H9 (cell line): ENCODE data around the gene MRPL34. TPM values are rescaled to one million over a fixed set of nuclear protein-coding genes. Genes with fewer than 3 reads are reported as not detected.

Source experiments
- DNase-seq: peaks from one replicate; pipeline ENCODE4 v3.0.0-alpha.2; 2017
- H2AFZ ChIP-seq: one replicate; pipeline ENCODE4 v1.6.1; 2013; ENCODE audit warnings: mild to moderate bottlenecking, low read length, control low read depth, moderate library complexity
- H2AK5ac ChIP-seq: 2 replicates; pipeline ENCODE4 v1.6.1; 2013; ENCODE audit warnings: low read length, control low read depth, mixed read lengths; ENCODE audit not compliant: insufficient read length
- H2BK120ac ChIP-seq: one replicate; pipeline ENCODE4 v1.6.1; 2013; ENCODE audit warnings: low read depth, mild to moderate bottlenecking, low read length, control low read depth, inconsistent platforms; ENCODE audit not compliant: poor library complexity, severe bottlenecking
- H2BK12ac ChIP-seq: 2 replicates; pipeline ENCODE4 v1.6.1; 2013; ENCODE audit warnings: low read length, control low read depth, mixed read lengths, low read depth; ENCODE audit not compliant: insufficient read length
- H2BK15ac ChIP-seq: 2 replicates; pipeline ENCODE4 v1.6.1; 2013; ENCODE audit warnings: low read depth, low read length, control low read depth
- H2BK20ac ChIP-seq: one replicate; pipeline ENCODE4 v1.6.1; 2013; ENCODE audit warnings: low read depth, mild to moderate bottlenecking, low read length, control low read depth, inconsistent platforms; ENCODE audit not compliant: poor library complexity, severe bottlenecking
- H2BK5ac ChIP-seq: 2 replicates; pipeline ENCODE4 v1.6.1; 2013; ENCODE audit warnings: low read length, control low read depth, mixed read lengths; ENCODE audit not compliant: insufficient read length
- H3K14ac ChIP-seq: 2 replicates; pipeline ENCODE4 v1.6.1; 2013; ENCODE audit warnings: low read length, control low read depth; ENCODE audit not compliant: insufficient read depth
- H3K18ac ChIP-seq: 2 replicates; pipeline ENCODE4 v1.6.1; 2013; ENCODE audit warnings: low read depth, mild to moderate bottlenecking, mixed read lengths, low read length, control low read depth; ENCODE audit not compliant: insufficient read length
- H3K23ac ChIP-seq: 2 replicates; pipeline ENCODE4 v1.6.1; 2013; ENCODE audit warnings: low read length, control low read depth, mixed read lengths, low read depth; ENCODE audit not compliant: insufficient read length
- H3K23me2 ChIP-seq: 2 replicates; pipeline ENCODE4 v1.6.1; 2013; ENCODE audit warnings: low read depth, mild to moderate bottlenecking, mixed read lengths, low read length, control low read depth; ENCODE audit not compliant: insufficient read length, poor library complexity, severe bottlenecking
- H3K27ac ChIP-seq: 2 replicates; pipeline ENCODE4 v1.5.1; 2013; ENCODE audit warnings: low read length, control low read depth, mixed read lengths, low read depth; ENCODE audit not compliant: insufficient read length
- H3K27me3 ChIP-seq: 2 replicates; pipeline ENCODE4 v1.6.1; 2013; ENCODE audit warnings: low read length, control low read depth, inconsistent platforms; ENCODE audit not compliant: insufficient read depth
- H3K4ac ChIP-seq: 2 replicates; pipeline ENCODE4 v1.6.1; 2013; ENCODE audit warnings: low read depth, mild to moderate bottlenecking, control low read depth, inconsistent platforms, low read length, moderate library complexity
- H3K4me1 ChIP-seq: 2 replicates; pipeline ENCODE4 v1.6.1; 2013; ENCODE audit warnings: low read length, control low read depth, inconsistent platforms; ENCODE audit not compliant: insufficient read depth
- H3K4me2 ChIP-seq: 2 replicates; pipeline ENCODE4 v1.6.1; 2013; ENCODE audit warnings: low read length, control low read depth, mixed read lengths; ENCODE audit not compliant: insufficient read length, insufficient read depth
- H3K56ac ChIP-seq: 2 replicates; pipeline ENCODE4 v1.6.1; 2013; ENCODE audit warnings: low read depth, mild to moderate bottlenecking, mixed read lengths, low read length, control low read depth; ENCODE audit not compliant: insufficient read length
- H3K79me1 ChIP-seq: 2 replicates; pipeline ENCODE4 v1.6.1; 2013; ENCODE audit warnings: low read depth, mild to moderate bottlenecking, moderate library complexity, low read length, control low read depth, inconsistent platforms; ENCODE audit not compliant: insufficient read depth, poor library complexity, severe bottlenecking
- H3K79me2 ChIP-seq: 2 replicates; pipeline ENCODE4 v1.6.1; 2013; ENCODE audit warnings: low read length, control low read depth, inconsistent platforms; ENCODE audit not compliant: insufficient read depth
- H3K9ac ChIP-seq: 2 replicates; pipeline ENCODE4 v1.6.1; 2013; ENCODE audit warnings: low read length, control low read depth, mixed read lengths; ENCODE audit not compliant: insufficient read length; ENCODE audit errors: extremely low read depth
- H3K9me3 ChIP-seq: one replicate; pipeline ENCODE4 v1.6.1; 2013; ENCODE audit warnings: low read depth, low read length, inconsistent platforms; ENCODE audit not compliant: control insufficient read depth
- H3T11ph ChIP-seq: one replicate; pipeline ENCODE4 v1.6.1; 2013; ENCODE audit warnings: mild to moderate bottlenecking, low read length, control low read depth, inconsistent platforms
- H4K20me1 ChIP-seq: one replicate; pipeline ENCODE4 v1.6.1; 2013; ENCODE audit not compliant: control insufficient read depth, insufficient read length, insufficient read depth
- H4K5ac ChIP-seq: 2 replicates; pipeline ENCODE4 v1.6.1; 2013; ENCODE audit warnings: low read depth, mild to moderate bottlenecking, mixed read lengths, low read length, control low read depth; ENCODE audit not compliant: insufficient read length
- H4K8ac ChIP-seq: replicated peaks from 2 replicates; pipeline ENCODE4 v1.6.1; 2013; ENCODE audit warnings: low read length, control low read depth, mixed read lengths, low read depth; ENCODE audit not compliant: insufficient read length
- H4K91ac ChIP-seq: 2 replicates; pipeline ENCODE4 v1.6.1; 2013; ENCODE audit warnings: low read depth, mild to moderate bottlenecking, moderate library complexity, mixed read lengths, low read length, control low read depth; ENCODE audit not compliant: insufficient read length
- H3K27ac Mint-ChIP-seq, 3 experiments: 2 replicates in 2 of 3; 3 replicates in 1 of 3; pipeline ENCODE4 v1.8.0; 2020 to 2021; ENCODE audit warnings: mixed read lengths in 3 of 3, mild to moderate bottlenecking in 1 of 3, moderate library complexity in 1 of 3
- H3K27me3 Mint-ChIP-seq: 2 replicates; pipeline ENCODE4 v1.8.0; 2021; ENCODE audit warnings: low read depth, mild to moderate bottlenecking, moderate library complexity, mixed read lengths
- H3K36me3 Mint-ChIP-seq, 3 experiments: 2 replicates in 2 of 3; 3 replicates in 1 of 3; pipeline ENCODE4 v1.8.0; 2020 to 2021; ENCODE audit warnings: low read depth in 3 of 3, mixed read lengths in 3 of 3; ENCODE audit not compliant: insufficient read depth in 1 of 3
- H3K4me1 Mint-ChIP-seq, 2 experiments: 2 replicates each; pipeline ENCODE4 v1.8.0; 2020; ENCODE audit warnings: mixed read lengths in 2 of 2
- H3K4me3 Mint-ChIP-seq, 2 experiments: 2 replicates in 1 of 2; 3 replicates in 1 of 2; pipeline ENCODE4 v1.8.0; 2020 to 2021; ENCODE audit warnings: mild to moderate bottlenecking in 2 of 2, mixed read lengths in 2 of 2, moderate library complexity in 1 of 2
- H3K9me3 Mint-ChIP-seq, 2 experiments: 2 replicates in 1 of 2; 3 replicates in 1 of 2; pipeline ENCODE4 v1.8.0; 2020; ENCODE audit warnings: mild to moderate bottlenecking in 2 of 2, mixed read lengths in 2 of 2, moderate library complexity in 1 of 2
- CTCF ChIP-seq: fragments of 200-600 bp; sonication (generic); conservative IDR thresholded peaks from 3 replicates; pipeline ENCODE4 v1.8.0; 2021; ENCODE audit warnings: antibody characterized with exemption, mild to moderate bottlenecking
- WGBS: extraction: QIAGEN DNeasy Blood & Tissue Kit; methylation state at CpG from one replicate; pipeline ENCODE4 v1.1.7; 2013; ENCODE audit warnings: missing lambda C conversion rate, low lambda C conversion rate, mixed read lengths; ENCODE audit not compliant: insufficient read length; ENCODE audit errors: extremely low coverage; 5-methylcytosine and 5-hydroxymethylcytosine counted together
- total RNA-seq: library from RNA; stranded (reverse); gene quantifications from 2 replicates; pipeline ENCODE4 v1.2.1, GENCODE V29; 2021

MRPL34 gene
- total RNA-seq, 1 experiment from 2014 or later, result 84.6 TPM

- peak; percentile 99 for DNase-seq
- Mint-ChIP-seq H3K9me3 (no peaks in the 10 kb centered on the region; a peak in 1 of 5 replicates), H3K27ac (peak within 1 kb of the TSS; percentile 93 to 97 (median 96)), H3K27me3 (peaks cover 1% of the 10 kb centered on the region), H3K4me1 (peaks cover 15 to 27% of the 10 kb centered on the region in 2 experiments), H3K4me3 (peak within 1 kb of the TSS; percentile 94 to 96), H3K36me3 (peaks cover 11 to 26% (median 25%) of the 10 kb centered on the region in 3 experiments)
- Histone ChIP-seq H4K5ac (no peak within 1 kb of the TSS), H3K4me2 (peak within 1 kb of the TSS; percentile 93), H4K91ac (no peak within 1 kb of the TSS), H3K4ac (no peak within 1 kb of the TSS), H2AFZ (no peak within 1 kb of the TSS), H3K79me1 (peaks cover 10% of the 10 kb centered on the region), H3K27ac (no peak within 1 kb of the TSS), H3K56ac (no peak within 1 kb of the TSS), H2BK15ac (no peak within 1 kb of the TSS), H2BK5ac (peak within 1 kb of the TSS; percentile 68), H3K23me2 (peaks cover 5% of the 10 kb centered on the region), H3K9ac (peak within 1 kb of the TSS; percentile 94), H3K23ac (no peak within 1 kb of the TSS), H4K8ac (no peak within 1 kb of the TSS), H3K27me3 (no peaks in the 10 kb centered on the region), H2AK5ac (no peak within 1 kb of the TSS), H3K14ac (peak within 1 kb of the TSS; percentile 51; the same call in 1 of the 2 replicates), H3K4me1 (peaks cover 4% of the 10 kb centered on the region; the same call in 1 of the 2 replicates), H2BK12ac (no peak within 1 kb of the TSS), H4K20me1 (no peaks in the 10 kb centered on the region), H3T11ph (no peak within 1 kb of the TSS), H3K79me2 (no peaks in the 10 kb centered on the region), H2BK120ac (no peak within 1 kb of the TSS), H2BK20ac (no peak within 1 kb of the TSS), H3K18ac (peak within 1 kb of the TSS; percentile 54), H3K9me3 (no peaks in the 10 kb centered on the region)
- no peak for TF ChIP-seq CTCF
- WGBS, result no CpG with 5 or more reads among the region's 27 CpGs
These were observed 38.5 kb upstream of the MRPL34 start, which contains the start of gene BABAM1 for GRCh38 chr19:17266975-17267788. BABAM1 (plus strand) TSS chr19:17267443; CDS start chr19:17268807, 1,364 bp downstream.
